Right atrium auricular region (tissue), 2 donors: ENCODE results near the gene ZNF18. TPM values are rescaled to one million over a fixed set of nuclear protein-coding genes. Genes with fewer than 3 reads are reported as not detected.

Experiments used
- DNase-seq: peaks from one replicate; pipeline ENCODE4 v3.0.0-alpha.2; 2019; ENCODE audit warnings: low spot score
- H3K27ac ChIP-seq, 2 donors: fragments of 200-600 bp; sonication (generic); 1 replicate in 1 of 2; 2 replicates in 1 of 2; pipeline ENCODE4 v1.5.1; 2016 to 2019
- H3K27me3 ChIP-seq, 2 donors: fragments of 200-600 bp; sonication (generic); one replicate each; pipeline versions ENCODE4 v1.5.1 to v1.6.0; 2017 to 2019
- H3K36me3 ChIP-seq: fragments of 200-600 bp; sonication (generic); one replicate; pipeline ENCODE4 v1.5.1; 2016
- H3K4me1 ChIP-seq, 2 donors: fragments of 200-600 bp; sonication (generic); one replicate each; pipeline versions ENCODE4 v1.5.1 to v1.6.0; 2017 to 2019
- H3K4me3 ChIP-seq, 2 donors: fragments of 200-600 bp; sonication (generic); 1 replicate in 1 of 2; 2 replicates in 1 of 2; pipeline ENCODE4 v1.5.1; 2017 to 2019; ENCODE audit warnings: mild to moderate bottlenecking in 1 of 2, moderate library complexity in 1 of 2
- H3K9me3 ChIP-seq, 2 donors: fragments of 200-600 bp; sonication (generic); one replicate each; pipeline ENCODE4 v1.5.1; 2019
- total RNA-seq, 2 donors: library from RNA; depleted of rRNA; stranded (reverse); fragments of >200 nt; gene quantifications; one replicate each; pipeline ENCODE4 v1.1.0, GENCODE V29; 2016
- TF ChIP-seq, protein P1 (sequence below), 2 donors: fragments of 200-600 bp; sonication (generic); IDR thresholded peaks; one replicate each; pipeline ENCODE4 v1.5.1; 2019; ENCODE audit warnings: antibody characterized with exemption in 2 of 2

The ZNF18 gene
- total RNA-seq, 2 donors from 2014 or later: 3.4 to 5.8 TPM

DNA sequence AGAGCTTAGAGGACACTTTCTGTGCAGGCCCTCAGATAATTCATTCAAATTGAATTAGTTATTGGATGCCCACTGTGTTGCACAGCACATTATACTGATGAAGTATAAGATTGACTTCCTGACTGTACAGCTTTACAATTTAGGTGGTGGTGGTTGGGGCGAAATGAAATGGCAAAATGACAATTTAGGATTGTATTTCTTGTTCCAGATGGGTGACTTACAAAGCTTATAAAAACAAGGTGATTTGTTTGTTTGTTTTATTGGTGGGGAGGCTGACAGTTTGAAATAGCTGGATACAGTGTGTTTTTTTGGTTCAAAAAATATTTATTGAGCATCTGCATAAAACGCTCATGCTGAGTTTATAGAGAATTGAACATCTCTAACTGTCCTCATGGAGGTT is 25.0 kb upstream of the ZNF18 start:
- H3K27ac ChIP-seq: no peak overlapping the region
- H3K4me1 ChIP-seq: peaks cover 0 to 16% of the 10 kb centered on the region in 2 donors
- H3K4me3 ChIP-seq: no peak overlapping the region
- DNase-seq: no peak
- no peaks in the 10 kb centered on the region for H3K9me3 ChIP-seq
- no peaks in the 10 kb centered on the region for H3K36me3 ChIP-seq
- TF ChIP-seq, protein P1, sequence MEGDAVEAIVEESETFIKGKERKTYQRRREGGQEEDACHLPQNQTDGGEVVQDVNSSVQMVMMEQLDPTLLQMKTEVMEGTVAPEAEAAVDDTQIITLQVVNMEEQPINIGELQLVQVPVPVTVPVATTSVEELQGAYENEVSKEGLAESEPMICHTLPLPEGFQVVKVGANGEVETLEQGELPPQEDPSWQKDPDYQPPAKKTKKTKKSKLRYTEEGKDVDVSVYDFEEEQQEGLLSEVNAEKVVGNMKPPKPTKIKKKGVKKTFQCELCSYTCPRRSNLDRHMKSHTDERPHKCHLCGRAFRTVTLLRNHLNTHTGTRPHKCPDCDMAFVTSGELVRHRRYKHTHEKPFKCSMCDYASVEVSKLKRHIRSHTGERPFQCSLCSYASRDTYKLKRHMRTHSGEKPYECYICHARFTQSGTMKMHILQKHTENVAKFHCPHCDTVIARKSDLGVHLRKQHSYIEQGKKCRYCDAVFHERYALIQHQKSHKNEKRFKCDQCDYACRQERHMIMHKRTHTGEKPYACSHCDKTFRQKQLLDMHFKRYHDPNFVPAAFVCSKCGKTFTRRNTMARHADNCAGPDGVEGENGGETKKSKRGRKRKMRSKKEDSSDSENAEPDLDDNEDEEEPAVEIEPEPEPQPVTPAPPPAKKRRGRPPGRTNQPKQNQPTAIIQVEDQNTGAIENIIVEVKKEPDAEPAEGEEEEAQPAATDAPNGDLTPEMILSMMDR (IDR thresholded peaks at IDR 0.05): no peak
- H3K27me3 ChIP-seq: no peaks in the 10 kb centered on the region

DNA sequence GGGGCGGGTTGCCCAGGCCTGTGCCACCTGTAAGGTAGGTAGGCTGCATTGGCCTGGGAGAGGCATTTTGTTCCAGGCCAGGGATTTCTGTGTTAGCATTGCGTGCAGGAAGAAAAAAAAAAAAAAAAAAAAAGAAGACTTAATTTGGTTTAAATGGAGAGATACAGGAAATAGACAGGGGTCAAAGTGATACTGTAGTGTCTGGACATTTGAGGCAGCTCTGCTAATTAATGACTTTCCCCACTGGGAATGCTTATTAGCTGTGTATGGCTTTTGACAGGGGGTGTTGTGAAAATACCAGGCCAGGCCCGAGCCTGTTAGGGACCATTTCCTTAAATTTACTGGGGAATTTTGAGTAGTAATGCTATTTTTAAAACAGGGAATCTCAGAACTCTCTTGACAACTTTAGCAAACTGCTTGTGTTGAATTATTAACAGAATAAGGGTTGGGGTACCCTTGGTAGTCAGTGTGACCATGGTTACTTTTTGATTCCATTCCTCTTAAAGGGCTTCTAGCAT is 24.4 kb upstream of the ZNF18 start:
- peaks cover 0 to 16% of the 10 kb centered on the region in 2 donors for H3K4me1 ChIP-seq
- peak overlapping the region in 1 of 2 donors; percentile 85 for H3K27ac ChIP-seq
- DNase-seq: no peak
- H3K36me3 ChIP-seq: no peaks in the 10 kb centered on the region
- H3K9me3 ChIP-seq: no peaks in the 10 kb centered on the region
- TF ChIP-seq, protein P1 (IDR thresholded peaks at IDR 0.05): no peak
- peak overlapping the region; percentile 90 for H3K4me3 ChIP-seq
- H3K27me3 ChIP-seq: no peaks in the 10 kb centered on the region

DNA sequence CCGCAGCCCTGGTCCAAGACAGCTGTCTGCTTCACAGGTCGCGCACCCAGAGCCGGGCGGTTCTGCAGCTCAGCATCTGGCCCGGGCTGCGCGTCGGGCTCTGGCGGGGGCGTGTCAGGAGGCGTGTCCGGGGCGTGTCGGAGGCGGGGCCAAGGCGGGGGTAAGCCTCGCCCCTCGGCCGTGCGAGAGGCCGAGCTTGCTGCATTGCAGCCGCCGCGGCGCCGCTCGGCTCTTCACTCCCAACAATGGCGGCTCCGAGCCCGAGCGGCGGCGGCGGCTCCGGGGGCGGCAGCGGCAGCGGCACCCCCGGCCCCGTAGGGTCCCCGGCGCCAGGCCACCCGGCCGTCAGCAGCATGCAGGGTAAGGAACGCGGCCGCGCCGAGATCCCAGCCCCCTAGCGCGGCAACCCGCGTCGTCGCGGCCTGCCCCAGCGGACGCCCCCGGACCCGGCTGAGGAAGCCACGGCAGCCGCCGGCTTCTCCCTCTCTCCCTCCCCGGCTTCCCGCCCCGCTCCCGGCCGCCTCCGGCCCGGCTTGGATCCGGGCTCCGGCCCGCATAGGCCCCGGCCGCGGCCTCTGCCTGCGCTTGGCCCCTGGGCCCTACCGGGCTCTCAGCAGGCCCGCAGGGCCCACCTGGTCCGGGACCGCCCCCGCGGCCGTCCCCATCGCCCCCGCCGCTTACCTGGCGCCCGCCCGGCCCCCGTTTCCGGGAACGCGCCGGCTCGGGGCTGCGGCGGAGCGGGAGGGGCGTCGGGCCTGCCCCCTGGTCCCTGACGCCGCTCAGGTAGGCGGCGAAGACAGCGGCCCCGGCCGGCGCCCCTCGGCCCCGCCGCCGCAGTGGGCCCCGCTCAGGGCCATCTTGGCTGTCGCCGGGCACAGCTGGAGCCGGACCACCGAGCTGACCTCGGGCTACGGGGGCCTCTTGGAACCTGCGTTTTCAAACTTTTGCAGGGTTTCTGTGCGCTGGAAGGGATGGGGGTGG is 23.7 kb upstream of the ZNF18 start, which contains the start of gene MAP2K4:
TSS of gene MAP2K4 (plus strand) at position 236 of the 981 bp plus-strand sequence. CDS start at position 246, 10 bp downstream.
- Histone ChIP-seq H3K27ac (peak within 1 kb of the TSS; percentile 77 to 85), H3K4me1 (peaks cover 0 to 16% of the 10 kb centered on the region in 2 donors), H3K27me3 (no peaks in the 10 kb centered on the region), H3K4me3 (peak within 1 kb of the TSS; percentile 90), H3K36me3 (no peaks in the 10 kb centered on the region), H3K9me3 (no peaks in the 10 kb centered on the region)
- TF ChIP-seq, protein P1 (IDR thresholded peaks at IDR 0.05): no peak
- peak; percentile 88 for DNase-seq

DNA sequence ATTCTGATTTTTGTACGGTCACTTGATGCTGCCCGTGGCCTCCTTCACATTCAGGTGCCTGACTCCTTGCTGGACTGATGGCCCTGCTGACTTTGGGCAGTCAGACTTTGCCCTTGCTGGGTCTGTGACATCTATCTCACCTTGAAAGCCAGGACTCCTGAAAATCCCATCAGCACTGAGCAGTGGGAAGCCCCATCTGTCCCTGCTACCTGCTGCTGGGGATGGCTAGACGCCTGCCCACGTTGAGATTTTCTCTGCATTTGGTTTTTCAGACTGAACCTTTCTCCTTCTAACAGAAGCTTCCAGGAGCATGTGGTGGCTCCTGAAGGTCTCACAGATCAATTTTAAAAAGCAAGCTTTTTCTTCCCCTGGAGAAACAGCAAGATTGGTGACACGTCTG is 10.2 kb upstream of the ZNF18 start:
- no peak overlapping the region for H3K27ac ChIP-seq
- no peak overlapping the region for H3K4me3 ChIP-seq
- no peaks in the 10 kb centered on the region for H3K4me1 ChIP-seq
- DNase-seq: no peak
- no peaks in the 10 kb centered on the region for H3K9me3 ChIP-seq
- H3K36me3 ChIP-seq: no peaks in the 10 kb centered on the region
- TF ChIP-seq, protein P1 (IDR thresholded peaks at IDR 0.05): no peak
- H3K27me3 ChIP-seq: no peaks in the 10 kb centered on the region

DNA sequence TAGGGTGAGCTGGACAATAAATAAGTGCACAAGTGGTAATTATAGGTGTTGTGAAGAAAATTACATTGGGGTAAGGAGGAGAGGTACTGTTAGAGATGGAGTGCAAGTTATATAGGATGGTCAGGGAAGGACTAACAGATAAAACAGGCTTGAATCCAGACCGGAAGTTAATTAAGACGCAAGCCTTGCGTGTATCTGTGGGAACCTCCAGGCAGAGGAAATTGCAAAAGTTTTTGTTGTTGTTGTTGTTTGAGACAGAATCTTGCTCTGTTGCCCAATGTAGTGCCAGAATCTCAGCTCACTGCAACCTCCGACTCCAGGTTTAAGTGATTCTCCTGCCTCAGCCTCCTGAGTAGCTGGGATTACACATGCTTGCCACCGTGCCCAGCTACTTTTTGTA is 2.4 kb upstream of the ZNF18 start:
- H3K27me3 ChIP-seq: no peaks in the 10 kb centered on the region
- no peak overlapping the region for H3K4me3 ChIP-seq
- H3K9me3 ChIP-seq: no peaks in the 10 kb centered on the region
- H3K36me3 ChIP-seq: no peaks in the 10 kb centered on the region
- no peak for DNase-seq
- H3K27ac ChIP-seq: no peak overlapping the region
- TF ChIP-seq, protein P1 (IDR thresholded peaks at IDR 0.05): no peak
- H3K4me1 ChIP-seq: peaks cover 0 to 12% of the 10 kb centered on the region in 2 donors
